Measurements from ENCODE around the gene RPEL1. TPM values are rescaled to one million over a fixed set of nuclear protein-coding genes. Genes with fewer than 3 reads are reported as not detected.

The RPEL1 gene
- total RNA-seq, 1 experiment from 2014 or later = 0.10 TPM

DNA sequence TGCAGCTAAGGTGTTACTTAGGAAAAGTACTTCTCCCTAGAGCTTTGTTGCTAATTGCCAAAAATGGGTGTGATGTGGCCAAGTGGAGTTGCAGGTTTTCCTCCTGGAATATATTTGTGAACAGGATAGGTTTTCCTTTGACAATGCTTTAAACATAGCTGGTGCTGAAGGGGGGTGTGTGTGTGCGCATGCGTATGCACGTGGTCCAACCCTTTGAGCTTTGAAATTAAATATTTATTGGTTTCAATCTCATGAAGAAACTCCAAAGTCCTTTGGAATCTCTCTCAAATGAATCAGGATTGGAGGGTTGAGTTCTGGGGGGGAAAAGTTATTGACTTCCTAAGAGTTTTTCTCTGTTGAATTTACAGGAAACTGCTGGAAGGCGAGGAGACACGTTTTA is 42.3 kb downstream of the RPEL1 start (continued):
- TF ChIP-seq EZH2 (IDR thresholded peaks at IDR 0.05) (no peak), EGR1 (IDR thresholded peaks at IDR 0.05; ENCODE audit: low read depth) (no peak), FOSL1 (IDR thresholded peaks at IDR 0.05; ENCODE audit: low read depth) (no peak), SIN3A (IDR thresholded peaks at IDR 0.05; ENCODE audit: low read depth) (no peak)
- TF ChIP-seq, protein P1, sequence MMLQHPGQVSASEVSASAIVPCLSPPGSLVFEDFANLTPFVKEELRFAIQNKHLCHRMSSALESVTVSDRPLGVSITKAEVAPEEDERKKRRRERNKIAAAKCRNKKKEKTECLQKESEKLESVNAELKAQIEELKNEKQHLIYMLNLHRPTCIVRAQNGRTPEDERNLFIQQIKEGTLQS (IDR thresholded peaks at IDR 0.05) = no peak
- TF ChIP-seq, protein P2, sequence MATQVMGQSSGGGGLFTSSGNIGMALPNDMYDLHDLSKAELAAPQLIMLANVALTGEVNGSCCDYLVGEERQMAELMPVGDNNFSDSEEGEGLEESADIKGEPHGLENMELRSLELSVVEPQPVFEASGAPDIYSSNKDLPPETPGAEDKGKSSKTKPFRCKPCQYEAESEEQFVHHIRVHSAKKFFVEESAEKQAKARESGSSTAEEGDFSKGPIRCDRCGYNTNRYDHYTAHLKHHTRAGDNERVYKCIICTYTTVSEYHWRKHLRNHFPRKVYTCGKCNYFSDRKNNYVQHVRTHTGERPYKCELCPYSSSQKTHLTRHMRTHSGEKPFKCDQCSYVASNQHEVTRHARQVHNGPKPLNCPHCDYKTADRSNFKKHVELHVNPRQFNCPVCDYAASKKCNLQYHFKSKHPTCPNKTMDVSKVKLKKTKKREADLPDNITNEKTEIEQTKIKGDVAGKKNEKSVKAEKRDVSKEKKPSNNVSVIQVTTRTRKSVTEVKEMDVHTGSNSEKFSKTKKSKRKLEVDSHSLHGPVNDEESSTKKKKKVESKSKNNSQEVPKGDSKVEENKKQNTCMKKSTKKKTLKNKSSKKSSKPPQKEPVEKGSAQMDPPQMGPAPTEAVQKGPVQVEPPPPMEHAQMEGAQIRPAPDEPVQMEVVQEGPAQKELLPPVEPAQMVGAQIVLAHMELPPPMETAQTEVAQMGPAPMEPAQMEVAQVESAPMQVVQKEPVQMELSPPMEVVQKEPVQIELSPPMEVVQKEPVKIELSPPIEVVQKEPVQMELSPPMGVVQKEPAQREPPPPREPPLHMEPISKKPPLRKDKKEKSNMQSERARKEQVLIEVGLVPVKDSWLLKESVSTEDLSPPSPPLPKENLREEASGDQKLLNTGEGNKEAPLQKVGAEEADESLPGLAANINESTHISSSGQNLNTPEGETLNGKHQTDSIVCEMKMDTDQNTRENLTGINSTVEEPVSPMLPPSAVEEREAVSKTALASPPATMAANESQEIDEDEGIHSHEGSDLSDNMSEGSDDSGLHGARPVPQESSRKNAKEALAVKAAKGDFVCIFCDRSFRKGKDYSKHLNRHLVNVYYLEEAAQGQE (IDR thresholded peaks at IDR 0.05; ENCODE audit: low read depth) = no peak

DNA sequence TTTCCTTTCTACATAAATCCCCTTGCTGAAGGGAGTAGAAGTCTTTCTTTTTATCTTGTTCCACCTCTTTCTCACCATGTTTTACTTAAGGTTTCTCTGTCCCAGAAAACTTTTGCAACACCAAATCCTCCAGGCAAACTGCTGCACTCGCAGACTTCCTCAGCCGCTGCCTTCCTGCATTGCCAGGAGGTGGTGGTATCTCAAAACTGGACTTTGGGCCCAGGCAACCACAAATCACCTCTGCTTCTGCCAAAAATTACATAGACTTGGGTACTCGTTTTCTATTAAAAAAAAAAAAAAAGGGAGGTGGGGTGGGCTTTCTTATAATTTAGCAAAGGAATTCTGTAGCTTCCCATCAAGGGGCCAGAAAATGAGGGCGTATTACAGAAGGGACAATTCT is 45.9 kb downstream of the RPEL1 start:
- Histone ChIP-seq H4K20me1 (ENCODE audit: insufficient read depth) (no peaks in the 10 kb centered on the region), H3K9me3 (ENCODE audit: control insufficient read depth in 1 of 2, insufficient read depth in 1 of 2, low read depth in 1 of 2, low read length in 2 of 2) (no peaks in the 10 kb centered on the region), H3K27ac (ENCODE audit: low read depth, low read length) (no peak overlapping the region), H3K27me3 (ENCODE audit: insufficient read depth, low read length) (peaks cover 31% of the 10 kb centered on the region; the same call in 1 of the 2 replicates), H3K4me1 (ENCODE audit: control insufficient read depth in 1 of 2, insufficient read depth in 2 of 2, low read length in 2 of 2) (peaks cover 0 to 4% of the 10 kb centered on the region in 2 experiments; a peak in 2 of 4 replicates), H3K4me2 (ENCODE audit: low read length) (no peak overlapping the region), H3K9ac (ENCODE audit: low read length) (no peak overlapping the region), H3K9me2 (ENCODE audit: insufficient read depth) (no peaks in the 10 kb centered on the region), H3K79me2 (ENCODE audit: insufficient read depth, low read length) (no peaks in the 10 kb centered on the region), H2AFZ (ENCODE audit: low read depth, low read length, poor library complexity, severe bottlenecking) (no peak overlapping the region), H3K36me3 (ENCODE audit: control insufficient read depth in 1 of 2, insufficient read depth in 2 of 2, low read length in 2 of 2) (no peaks in the 10 kb centered on the region), H3K4me3 (replicated peaks in 1 of 2; ENCODE audit: low read depth in 1 of 2, low read length in 2 of 2) (no peak overlapping the region)
- no TSS peak for BruUV-seq (replicated peaks)
- no peak for DNase-seq (ENCODE audit: low read depth, low spot score)
- intact Hi-C loops (cut with micrococcal nuclease) = no loop called here
- ATAC-seq = no peak
- ChIA-PET CTCF (no interaction called here), POLR2A (interaction anchor here (0.7 kb wide), 1 partner anchor 37 kb away, joined by 3 read pairs; no protein-coding TSS in a partner anchor), RAD21 (ENCODE audit: low non-redundant PET in 1 of 2, low total read pairs in 2 of 2, uncharacterized antibody in 2 of 2, unreplicated experiment in 2 of 2) (no interaction called here)
- no peak for TF ChIP-seq ZFX (IDR thresholded peaks at IDR 0.05)
- TF ChIP-seq SIN3A (IDR thresholded peaks at IDR 0.05; ENCODE audit: low read depth) = no peak
- no peak for TF ChIP-seq YY1 (IDR thresholded peaks at IDR 0.05; ENCODE audit: extremely low read depth, insufficient replicate concordance, low read depth, low read length)
- TF ChIP-seq JUND (IDR thresholded peaks at IDR 0.05) = no peak
- TF ChIP-seq CBX3 (IDR thresholded peaks at IDR 0.05; ENCODE audit: low read depth) = no peak
- TF ChIP-seq, protein P3, sequence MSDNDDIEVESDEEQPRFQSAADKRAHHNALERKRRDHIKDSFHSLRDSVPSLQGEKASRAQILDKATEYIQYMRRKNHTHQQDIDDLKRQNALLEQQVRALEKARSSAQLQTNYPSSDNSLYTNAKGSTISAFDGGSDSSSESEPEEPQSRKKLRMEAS (IDR thresholded peaks at IDR 0.05) = no peak
- no peak for TF ChIP-seq POLR2A (IDR thresholded peaks at IDR 0.05; ENCODE audit: borderline replicate concordance, extremely low read depth, insufficient read depth, insufficient read length)
- no peak for TF ChIP-seq ZNF274 (IDR thresholded peaks at IDR 0.05; ENCODE audit: low read depth, low read length)
- TF ChIP-seq, protein P4, sequence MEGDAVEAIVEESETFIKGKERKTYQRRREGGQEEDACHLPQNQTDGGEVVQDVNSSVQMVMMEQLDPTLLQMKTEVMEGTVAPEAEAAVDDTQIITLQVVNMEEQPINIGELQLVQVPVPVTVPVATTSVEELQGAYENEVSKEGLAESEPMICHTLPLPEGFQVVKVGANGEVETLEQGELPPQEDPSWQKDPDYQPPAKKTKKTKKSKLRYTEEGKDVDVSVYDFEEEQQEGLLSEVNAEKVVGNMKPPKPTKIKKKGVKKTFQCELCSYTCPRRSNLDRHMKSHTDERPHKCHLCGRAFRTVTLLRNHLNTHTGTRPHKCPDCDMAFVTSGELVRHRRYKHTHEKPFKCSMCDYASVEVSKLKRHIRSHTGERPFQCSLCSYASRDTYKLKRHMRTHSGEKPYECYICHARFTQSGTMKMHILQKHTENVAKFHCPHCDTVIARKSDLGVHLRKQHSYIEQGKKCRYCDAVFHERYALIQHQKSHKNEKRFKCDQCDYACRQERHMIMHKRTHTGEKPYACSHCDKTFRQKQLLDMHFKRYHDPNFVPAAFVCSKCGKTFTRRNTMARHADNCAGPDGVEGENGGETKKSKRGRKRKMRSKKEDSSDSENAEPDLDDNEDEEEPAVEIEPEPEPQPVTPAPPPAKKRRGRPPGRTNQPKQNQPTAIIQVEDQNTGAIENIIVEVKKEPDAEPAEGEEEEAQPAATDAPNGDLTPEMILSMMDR (IDR thresholded peaks at IDR 0.05 in 2 of 3, conservative IDR thresholded peaks at IDR 0.05 in 1 of 3; ENCODE audit: borderline replicate concordance in 1 of 3, insufficient read depth in 1 of 3, low read depth in 2 of 3, low read length in 2 of 3) = no peak

Measured in HCT116 (cell line).